DOHH2 (cell line): ENCODE data around the gene SLC1A1.

ENCODE experiments used
- H3F3A ChIP-seq: fragments of 200-600 bp; sonication (generic), shearing (Covaris generic); 2 replicates; pipeline ENCODE4 v1.6.0; 2016; ENCODE audit warnings: antibody characterized with exemption, mild to moderate bottlenecking; ENCODE audit not compliant: control insufficient read depth, insufficient read depth
- H3K27ac ChIP-seq: fragments of 200-600 bp; sonication (generic); 2 replicates; pipeline ENCODE4 v1.5.1; 2014; ENCODE audit warnings: low read depth, mild to moderate bottlenecking, low read length, moderate library complexity
- H3K27me3 ChIP-seq: fragments of 200-600 bp; sonication (generic); 2 replicates; pipeline ENCODE4 v1.6.1; 2014; ENCODE audit warnings: mild to moderate bottlenecking, low read length, mixed read lengths; ENCODE audit not compliant: control insufficient read depth
- H3K36me3 ChIP-seq: fragments of 200-600 bp; sonication (generic); 2 replicates; pipeline ENCODE4 v1.6.1; 2014; ENCODE audit warnings: mild to moderate bottlenecking, low read length, moderate library complexity, mixed read lengths; ENCODE audit not compliant: control insufficient read depth
- H3K4me1 ChIP-seq: fragments of 200-600 bp; sonication (generic); 2 replicates; pipeline ENCODE4 v1.6.1; 2014; ENCODE audit warnings: mild to moderate bottlenecking, low read length, mixed read lengths; ENCODE audit not compliant: control insufficient read depth
- H3K4me2 ChIP-seq: fragments of 200-600 bp; sonication (generic); 2 replicates; pipeline ENCODE4 v1.6.0; 2014; ENCODE audit warnings: mild to moderate bottlenecking, low read length, moderate library complexity
- H3K4me3 ChIP-seq: fragments of 200-600 bp; sonication (generic); 2 replicates; pipeline ENCODE4 v1.5.1; 2014; ENCODE audit warnings: mild to moderate bottlenecking, low read length, mixed read lengths
- H3K79me2 ChIP-seq: fragments of 200-600 bp; sonication (generic); 2 replicates; pipeline ENCODE4 v1.6.1; 2014; ENCODE audit warnings: mild to moderate bottlenecking, low read length, mixed read lengths; ENCODE audit not compliant: control insufficient read depth
- H3K9me2 ChIP-seq: fragments of 200-600 bp; sonication (generic); replicated peaks from 2 replicates; pipeline ENCODE4 v1.6.1; 2014; ENCODE audit warnings: mild to moderate bottlenecking, low read length, mixed read lengths; ENCODE audit not compliant: control insufficient read depth
- H3K9me3 ChIP-seq: fragments of 200-600 bp; sonication (generic); 2 replicates; pipeline ENCODE4 v1.6.1; 2014; ENCODE audit warnings: antibody characterized with exemption, low read length, mixed read lengths; ENCODE audit not compliant: control insufficient read depth, insufficient read depth
- H4K20me1 ChIP-seq: fragments of 200-600 bp; sonication (generic); 2 replicates; pipeline ENCODE4 v1.6.0; 2014; ENCODE audit warnings: low read depth, mild to moderate bottlenecking, antibody characterized with exemption, low read length, moderate library complexity; ENCODE audit not compliant: control insufficient read depth, insufficient read depth
- CTCF ChIP-seq: fragments of 200-600 bp; sonication (generic); IDR thresholded peaks from one replicate; pipeline ENCODE4 v1.5.1; 2014; ENCODE audit warnings: antibody characterized with exemption, mild to moderate bottlenecking, low read depth, low read length; ENCODE audit not compliant: poor library complexity, severe bottlenecking
- EZH2phosphoT487 ChIP-seq: fragments of 200-600 bp; sonication (generic); IDR thresholded peaks from 2 replicates; pipeline ENCODE4 v1.6.1; 2017; ENCODE audit warnings: borderline replicate concordance, mild to moderate bottlenecking, antibody characterized with exemption, low read length, moderate library complexity, mixed read lengths

SLC1A1 gene

DNA sequence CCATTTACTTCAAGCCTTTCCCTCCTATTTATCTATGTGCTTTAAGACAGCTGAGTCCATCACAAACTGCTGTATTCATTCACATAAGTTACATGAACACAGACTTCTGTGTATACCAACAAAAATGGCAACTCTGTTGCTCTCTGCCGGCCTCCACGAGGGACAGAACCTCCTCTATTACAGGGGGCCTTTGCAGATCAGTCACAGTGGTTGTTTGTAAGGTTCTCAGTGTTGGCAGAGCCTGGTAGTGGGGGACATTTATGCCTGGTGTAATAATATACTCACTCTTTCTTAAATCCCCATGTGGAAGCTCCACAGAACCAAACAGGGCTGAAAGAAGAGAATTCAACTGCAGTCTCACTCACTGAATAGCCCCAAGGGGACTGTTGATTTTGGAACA lies 76.5 kb downstream of the SLC1A1 start:
- TF ChIP-seq EZH2phosphoT487 (no peak), CTCF (no peak)
- H4K20me1 ChIP-seq = no peaks in the 10 kb centered on the region
- no peaks in the 10 kb centered on the region for H3K9me2 ChIP-seq
- no peaks in the 10 kb centered on the region for H3K27me3 ChIP-seq
- H3K4me2 ChIP-seq = no peak overlapping the region
- H3F3A ChIP-seq = no peaks in the 10 kb centered on the region
- no peak overlapping the region for H3K4me3 ChIP-seq
- no peak overlapping the region for H3K27ac ChIP-seq
- H3K9me3 ChIP-seq = no peaks in the 10 kb centered on the region
- no peaks in the 10 kb centered on the region for H3K36me3 ChIP-seq
- H3K4me1 ChIP-seq = no peaks in the 10 kb centered on the region
- no peaks in the 10 kb centered on the region for H3K79me2 ChIP-seq

GRCh38 chr9:4567601-4568000 lies 77.3 kb downstream of the SLC1A1 start:
- H3K79me2 ChIP-seq = no peaks in the 10 kb centered on the region
- TF ChIP-seq EZH2phosphoT487 (no peak), CTCF (no peak)
- no peaks in the 10 kb centered on the region for H3K36me3 ChIP-seq
- H3F3A ChIP-seq = no peaks in the 10 kb centered on the region
- H3K4me3 ChIP-seq = no peak overlapping the region
- no peaks in the 10 kb centered on the region for H4K20me1 ChIP-seq
- H3K9me2 ChIP-seq = no peaks in the 10 kb centered on the region
- no peaks in the 10 kb centered on the region for H3K27me3 ChIP-seq
- peaks cover 6% of the 10 kb centered on the region for H3K4me1 ChIP-seq
- H3K9me3 ChIP-seq = no peaks in the 10 kb centered on the region
- no peak overlapping the region for H3K4me2 ChIP-seq
- no peak overlapping the region for H3K27ac ChIP-seq

DNA sequence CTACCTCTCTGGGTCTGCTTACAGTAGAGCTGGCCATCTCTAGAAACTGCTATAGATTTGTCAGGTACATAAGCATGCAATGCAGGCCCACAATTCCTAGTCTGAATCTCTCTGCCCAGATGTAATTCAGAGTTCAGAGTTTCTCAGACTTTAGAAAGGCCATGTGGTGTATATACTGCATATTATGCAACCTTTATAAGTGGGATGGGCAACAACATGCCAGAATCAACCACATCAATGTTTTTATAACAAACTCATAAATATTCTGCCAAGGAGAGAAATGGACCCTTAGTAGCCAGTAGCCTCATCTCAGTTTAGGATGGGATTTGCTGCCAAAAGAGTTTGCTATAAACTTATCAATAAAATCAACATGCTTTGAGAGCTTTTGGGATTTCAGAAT lies 78.8 kb downstream of the SLC1A1 start:
- no peak overlapping the region for H3K4me3 ChIP-seq
- no peaks in the 10 kb centered on the region for H3K27me3 ChIP-seq
- H3K4me1 ChIP-seq = peaks cover 11% of the 10 kb centered on the region
- H3K9me2 ChIP-seq = no peaks in the 10 kb centered on the region
- H3K4me2 ChIP-seq = no peak overlapping the region
- no peaks in the 10 kb centered on the region for H3K79me2 ChIP-seq
- no peaks in the 10 kb centered on the region for H3F3A ChIP-seq
- H4K20me1 ChIP-seq = no peaks in the 10 kb centered on the region
- H3K9me3 ChIP-seq = no peaks in the 10 kb centered on the region
- no peak for TF ChIP-seq EZH2phosphoT487
- no peak for TF ChIP-seq CTCF
- no peak overlapping the region for H3K27ac ChIP-seq
- no peaks in the 10 kb centered on the region for H3K36me3 ChIP-seq

DNA sequence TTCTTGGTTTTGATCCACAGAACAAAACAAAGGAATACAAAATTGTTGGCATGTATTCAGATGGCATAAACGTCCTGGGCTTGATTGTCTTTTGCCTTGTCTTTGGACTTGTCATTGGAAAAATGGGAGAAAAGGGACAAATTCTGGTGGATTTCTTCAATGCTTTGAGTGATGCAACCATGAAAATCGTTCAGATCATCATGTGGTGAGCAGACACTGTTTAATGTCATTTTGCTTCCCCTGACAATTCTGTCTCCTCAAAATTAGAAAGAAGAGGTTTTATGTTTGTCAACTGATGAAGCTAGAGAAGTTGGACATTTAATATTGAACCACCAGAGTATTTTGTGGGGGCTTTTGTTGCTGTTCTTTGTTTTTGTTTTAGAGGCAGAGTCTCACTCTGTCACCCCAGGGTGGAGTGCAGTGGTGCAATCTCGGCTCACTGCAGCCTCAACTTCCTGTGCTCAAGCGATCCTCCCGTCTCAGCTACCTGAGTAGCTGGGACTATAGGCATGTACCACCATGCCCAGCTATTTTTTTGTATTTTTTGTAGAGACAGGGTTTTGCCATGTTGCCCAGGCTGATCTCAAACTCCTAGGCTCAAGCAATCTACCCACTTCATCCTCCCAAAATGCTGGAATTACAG lies 82.0 kb downstream of the SLC1A1 start:
- TF ChIP-seq CTCF (no peak), EZH2phosphoT487 (no peak)
- Histone ChIP-seq H3K79me2 (no peaks in the 10 kb centered on the region), H3K4me2 (peak overlapping the region; percentile 25), H3K9me2 (no peaks in the 10 kb centered on the region), H3K4me1 (peaks cover 11% of the 10 kb centered on the region), H4K20me1 (no peaks in the 10 kb centered on the region), H3K27me3 (no peaks in the 10 kb centered on the region), H3K27ac (no peak overlapping the region), H3K36me3 (no peaks in the 10 kb centered on the region), H3K9me3 (no peaks in the 10 kb centered on the region), H3K4me3 (no peak overlapping the region), H3F3A (no peaks in the 10 kb centered on the region)
